ENCODE results near the gene NPDC1. TPM values are rescaled to one million over a fixed set of nuclear protein-coding genes. Genes with fewer than 3 reads are reported as not detected.

The NPDC1 gene
- total and polyA plus RNA-seq, 2 experiments from 2014 or later = 43.1 to 121 TPM

GRCh38 chr9:137030538-137031527 is 15.1 kb downstream of the NPDC1 start:
- no peaks in the 10 kb centered on the region for H3K79me2 ChIP-seq (ENCODE audit: insufficient read depth)

DNA sequence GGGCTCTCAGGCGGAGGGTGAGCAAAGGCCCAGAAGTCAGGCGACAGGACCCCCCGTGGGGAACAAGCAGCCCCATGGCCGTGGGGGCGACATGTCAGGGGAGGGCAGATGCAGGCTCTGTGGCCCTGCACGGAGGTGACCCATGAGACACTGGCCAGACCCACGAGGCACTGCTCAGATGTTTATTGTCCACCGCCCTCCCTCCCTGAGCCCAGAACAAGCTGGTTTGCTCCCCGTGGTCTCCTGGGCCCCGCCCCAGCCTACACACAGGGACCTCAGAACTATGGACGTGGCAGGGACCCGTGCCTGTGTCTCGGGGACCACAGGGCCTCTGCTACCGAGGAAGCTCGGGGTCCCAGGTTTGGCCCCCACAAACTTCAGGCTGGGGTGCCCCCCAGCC is 16.0 kb downstream of the NPDC1 start:
- H3K79me2 ChIP-seq (ENCODE audit: insufficient read depth) = no peaks in the 10 kb centered on the region
- H3K9me3 ChIP-seq (ENCODE audit: low read depth) = no peaks in the 10 kb centered on the region
- no peaks in the 10 kb centered on the region for H3K4me1 ChIP-seq (ENCODE audit: insufficient read depth)
- H3K9ac ChIP-seq = no peak overlapping the region
- in situ Hi-C loops (cut with MboI) = loop anchor here (10.0 kb wide), 1 partner anchor 255 kb away; no protein-coding TSS in a partner anchor
- WGBS, 2 experiments (ENCODE audit: low coverage in 1 of 2, low lambda C conversion rate in 2 of 2, missing lambda C conversion rate in 2 of 2) = 63 to 74% methylated on average over 10 to 15 of the region's 15 CpGs
- no peak overlapping the region for H3K27ac ChIP-seq
- H3K4me2 ChIP-seq (ENCODE audit: unreplicated experiment) = no peak overlapping the region
- H3K4me3 ChIP-seq = no peak overlapping the region
- no peak for DNase-seq
- H4K20me1 ChIP-seq (ENCODE audit: insufficient read depth) = no peaks in the 10 kb centered on the region
- H3K9me2 ChIP-seq (ENCODE audit: insufficient read depth) = no peaks in the 10 kb centered on the region
- H3F3A ChIP-seq (ENCODE audit: insufficient read depth) = no peaks in the 10 kb centered on the region
- no peak overlapping the region for H2AFZ ChIP-seq
- H3K36me3 ChIP-seq (ENCODE audit: low read depth) = no peaks in the 10 kb centered on the region
- no peaks in the 10 kb centered on the region for H3K27me3 ChIP-seq (replicated peaks; ENCODE audit: insufficient read depth)
- TF ChIP-seq EZH2 (IDR thresholded peaks at IDR 0.05; ENCODE audit: insufficient read depth, poor library complexity, severe bottlenecking) = no peak
- TF ChIP-seq EZH2phosphoT487 (IDR thresholded peaks at IDR 0.05; ENCODE audit: insufficient read depth, low read depth) = no peak

More at GRCh38 chr9:137030538-137031527, 15.1 kb downstream of the NPDC1 start:
- H4K20me1 ChIP-seq (ENCODE audit: insufficient read depth) = no peaks in the 10 kb centered on the region
- H3K9me2 ChIP-seq (ENCODE audit: insufficient read depth) = no peaks in the 10 kb centered on the region
- no peak overlapping the region for H3K4me3 ChIP-seq
- no peaks in the 10 kb centered on the region for H3K4me1 ChIP-seq (ENCODE audit: insufficient read depth)
- H3K9me3 ChIP-seq (ENCODE audit: low read depth) = no peaks in the 10 kb centered on the region
- H3K27ac ChIP-seq = no peak overlapping the region
- TF ChIP-seq EZH2phosphoT487 (IDR thresholded peaks at IDR 0.05; ENCODE audit: insufficient read depth, low read depth) (no peak), EZH2 (IDR thresholded peaks at IDR 0.05; ENCODE audit: insufficient read depth, poor library complexity, severe bottlenecking) (no peak)
- H3K27me3 ChIP-seq (replicated peaks; ENCODE audit: insufficient read depth) = no peaks in the 10 kb centered on the region
- no peak for DNase-seq
- no peaks in the 10 kb centered on the region for H3F3A ChIP-seq (ENCODE audit: insufficient read depth)
- H3K36me3 ChIP-seq (ENCODE audit: low read depth) = no peaks in the 10 kb centered on the region
- H2AFZ ChIP-seq = no peak overlapping the region
- no peak overlapping the region for H3K9ac ChIP-seq
- H3K4me2 ChIP-seq (ENCODE audit: unreplicated experiment) = no peak overlapping the region
- in situ Hi-C loops (cut with MboI) = loop anchor here (10.0 kb wide), 1 partner anchor 256 kb away; no protein-coding TSS in a partner anchor
- 89 to 93% methylated on average over 65 of the region's 65 CpGs for WGBS, 2 experiments (ENCODE audit: low coverage in 1 of 2, low lambda C conversion rate in 2 of 2, missing lambda C conversion rate in 2 of 2)

DNA sequence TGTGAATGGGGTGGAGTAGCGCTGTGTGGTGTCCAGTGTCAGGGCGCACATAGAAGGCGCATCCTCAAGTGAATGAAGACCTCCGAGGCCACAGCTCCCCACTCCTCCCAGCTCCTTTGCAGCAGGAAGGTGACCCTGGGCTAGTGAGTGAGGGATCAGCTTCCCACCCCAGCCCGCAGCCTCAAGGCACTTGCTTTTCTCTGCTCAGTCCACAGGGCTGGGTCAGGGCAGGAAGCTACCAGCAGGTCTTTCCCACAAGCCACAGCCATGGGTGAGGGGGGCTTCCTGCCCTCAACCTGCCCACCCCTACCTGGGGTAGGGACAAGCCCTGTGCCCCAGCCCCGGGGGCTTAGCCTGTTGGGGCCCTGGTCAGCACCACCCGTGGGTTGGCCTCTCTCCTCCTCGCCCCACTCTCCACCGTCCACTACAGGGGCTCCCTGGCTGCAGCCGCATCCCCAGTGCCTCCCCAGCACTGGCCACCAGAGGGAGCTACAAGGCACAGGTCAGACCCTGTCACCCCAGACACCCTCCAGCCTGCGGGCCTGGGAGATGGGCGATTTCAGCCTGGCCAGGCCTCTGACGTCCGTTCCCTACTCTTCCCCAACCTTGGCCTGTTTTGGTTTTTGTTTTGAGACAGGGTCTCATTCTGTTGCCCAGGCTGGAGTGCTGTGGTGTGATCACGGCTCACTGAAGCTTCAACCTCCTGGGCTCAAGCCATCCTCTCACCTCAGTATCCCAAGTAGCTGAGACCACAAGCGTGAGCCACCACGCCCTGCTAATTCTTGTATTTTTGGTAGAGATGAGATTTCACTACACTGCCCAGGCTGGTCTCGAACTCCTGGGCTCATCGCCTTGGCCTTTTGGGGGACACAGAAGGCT is 16.7 kb downstream of the NPDC1 start:
- peak; percentile 69 for DNase-seq
- Histone ChIP-seq H3K27me3 (replicated peaks; ENCODE audit: insufficient read depth) (no peaks in the 10 kb centered on the region), H3K9me2 (ENCODE audit: insufficient read depth) (no peaks in the 10 kb centered on the region), H3K9me3 (ENCODE audit: low read depth) (no peaks in the 10 kb centered on the region), H3K4me2 (ENCODE audit: unreplicated experiment) (peak overlapping the region; percentile 86), H3K4me1 (ENCODE audit: insufficient read depth) (no peaks in the 10 kb centered on the region), H3K9ac (no peak overlapping the region), H3K36me3 (ENCODE audit: low read depth) (no peaks in the 10 kb centered on the region), H3K79me2 (ENCODE audit: insufficient read depth) (no peaks in the 10 kb centered on the region), H2AFZ (no peak overlapping the region), H3F3A (ENCODE audit: insufficient read depth) (no peaks in the 10 kb centered on the region), H3K4me3 (no peak overlapping the region), H4K20me1 (ENCODE audit: insufficient read depth) (no peaks in the 10 kb centered on the region), H3K27ac (no peak overlapping the region)
- 28 to 34% methylated on average over 19 of the region's 19 CpGs for WGBS, 2 experiments (ENCODE audit: low coverage in 1 of 2, low lambda C conversion rate in 2 of 2, missing lambda C conversion rate in 2 of 2)
- in situ Hi-C loops (cut with MboI) = no loop called here
- TF ChIP-seq EZH2phosphoT487 (IDR thresholded peaks at IDR 0.05; ENCODE audit: insufficient read depth, low read depth) (no peak), EZH2 (IDR thresholded peaks at IDR 0.05; ENCODE audit: insufficient read depth, poor library complexity, severe bottlenecking) (no peak)
